Measurements from ENCODE around the gene GRIK1.
A peak's percentile ranks its signal among the peaks of the same experiment; 100 is the strongest.

GRIK1 gene

DNA sequence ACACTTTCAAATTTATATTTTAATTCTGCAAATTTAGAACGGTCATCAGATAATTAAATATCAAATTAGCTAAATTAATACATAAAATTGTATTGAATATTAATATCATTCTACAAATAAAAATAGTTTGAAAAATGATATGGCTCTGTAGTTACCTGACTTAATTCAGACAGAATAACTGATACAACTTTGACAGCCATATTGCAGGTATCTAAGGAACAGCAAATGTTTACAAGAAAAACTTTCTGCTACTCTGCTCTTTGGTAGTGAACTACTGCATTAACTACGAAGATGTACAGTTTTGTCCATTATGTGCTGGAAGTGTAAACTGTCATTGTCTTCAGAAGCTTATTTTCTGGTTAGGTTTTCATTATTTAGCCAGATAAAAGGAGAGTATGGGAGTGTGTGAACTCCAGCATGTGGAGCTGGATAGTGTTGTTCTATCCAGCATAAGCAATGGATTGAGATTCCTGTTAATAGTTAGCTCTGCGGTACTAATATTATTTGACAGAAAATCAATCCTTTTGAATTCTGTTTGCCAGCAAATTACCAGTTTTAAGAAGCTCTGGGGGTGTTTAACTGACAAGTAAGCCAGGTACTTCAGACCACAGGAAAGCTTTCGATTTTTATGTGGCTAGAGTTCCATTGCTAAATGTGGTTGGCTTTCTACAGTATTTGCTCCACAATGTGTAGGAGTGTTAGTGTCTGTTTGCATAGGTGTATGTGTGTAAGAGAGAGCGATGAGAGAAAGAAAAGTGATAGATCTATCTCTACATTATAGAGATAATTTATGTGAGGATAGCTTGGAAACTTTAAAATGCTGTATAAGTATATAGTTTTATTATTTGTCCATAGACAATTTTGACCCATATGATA lies 247.9 kb downstream of the GRIK1 start:
- H3K9me3 ChIP-seq (ENCODE audit: insufficient read depth, low read length, severe bottlenecking) = no peaks in the 10 kb centered on the region
- H3K79me2 ChIP-seq (ENCODE audit: insufficient read depth, low read length) = no peaks in the 10 kb centered on the region
- H3K4me1 ChIP-seq (ENCODE audit: insufficient read depth, low read length) = no peaks in the 10 kb centered on the region

DNA sequence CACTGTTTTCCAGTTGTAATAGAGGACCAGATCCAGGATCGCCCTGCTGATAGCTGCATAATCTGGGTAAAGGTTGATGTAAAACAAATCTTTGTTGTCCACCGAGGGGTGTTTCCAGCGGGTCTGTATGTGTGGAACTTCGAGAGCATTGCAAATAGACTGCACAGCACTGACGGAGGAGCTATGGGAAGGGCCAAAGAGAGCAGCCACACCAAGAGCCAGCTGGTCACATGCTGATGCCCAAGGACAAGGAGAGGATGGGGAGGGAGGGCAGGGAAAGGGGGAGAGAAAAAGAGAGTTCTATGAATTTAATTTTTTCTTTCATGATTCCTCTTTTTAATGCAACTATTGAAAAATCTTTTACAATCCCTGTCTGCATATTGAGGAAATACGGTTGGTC lies 250.0 kb downstream of the GRIK1 start:
- Histone ChIP-seq H3K79me2 (ENCODE audit: insufficient read depth, low read length) (no peaks in the 10 kb centered on the region), H3K27ac (ENCODE audit: low read length) (no peak overlapping the region), H3K9ac (ENCODE audit: low read depth, low read length) (no peak overlapping the region), H4K20me1 (ENCODE audit: insufficient read depth, low read length) (no peaks in the 10 kb centered on the region), H3K4me2 (ENCODE audit: insufficient read depth, low read length) (no peak overlapping the region), H3K9me3 (ENCODE audit: insufficient read depth, low read length, severe bottlenecking) (no peaks in the 10 kb centered on the region), H3K4me3 (ENCODE audit: low read depth in 1 of 2, low read length in 2 of 2) (no peak overlapping the region), H3K36me3 (ENCODE audit: insufficient read depth, low read length) (no peaks in the 10 kb centered on the region), H3K27me3 (ENCODE audit: insufficient read depth, low read length, poor library complexity) (no peaks in the 10 kb centered on the region), H3K4me1 (ENCODE audit: insufficient read depth, low read length) (no peaks in the 10 kb centered on the region), H2AFZ (ENCODE audit: low read depth, low read length) (no peak overlapping the region)
- no peak for TF ChIP-seq EZH2 (IDR thresholded peaks at IDR 0.05; ENCODE audit: borderline replicate concordance, low read depth, low read length, severe bottlenecking)
- TF ChIP-seq, protein P1, sequence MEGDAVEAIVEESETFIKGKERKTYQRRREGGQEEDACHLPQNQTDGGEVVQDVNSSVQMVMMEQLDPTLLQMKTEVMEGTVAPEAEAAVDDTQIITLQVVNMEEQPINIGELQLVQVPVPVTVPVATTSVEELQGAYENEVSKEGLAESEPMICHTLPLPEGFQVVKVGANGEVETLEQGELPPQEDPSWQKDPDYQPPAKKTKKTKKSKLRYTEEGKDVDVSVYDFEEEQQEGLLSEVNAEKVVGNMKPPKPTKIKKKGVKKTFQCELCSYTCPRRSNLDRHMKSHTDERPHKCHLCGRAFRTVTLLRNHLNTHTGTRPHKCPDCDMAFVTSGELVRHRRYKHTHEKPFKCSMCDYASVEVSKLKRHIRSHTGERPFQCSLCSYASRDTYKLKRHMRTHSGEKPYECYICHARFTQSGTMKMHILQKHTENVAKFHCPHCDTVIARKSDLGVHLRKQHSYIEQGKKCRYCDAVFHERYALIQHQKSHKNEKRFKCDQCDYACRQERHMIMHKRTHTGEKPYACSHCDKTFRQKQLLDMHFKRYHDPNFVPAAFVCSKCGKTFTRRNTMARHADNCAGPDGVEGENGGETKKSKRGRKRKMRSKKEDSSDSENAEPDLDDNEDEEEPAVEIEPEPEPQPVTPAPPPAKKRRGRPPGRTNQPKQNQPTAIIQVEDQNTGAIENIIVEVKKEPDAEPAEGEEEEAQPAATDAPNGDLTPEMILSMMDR (IDR thresholded peaks at IDR 0.05; ENCODE audit: borderline replicate concordance, extremely low read depth, low read length, poor library complexity, severe bottlenecking) = no peak
- DNase-seq = no peak
- ATAC-seq (ENCODE audit: insufficient read depth, low read depth) = no peak

More for the DNA sequence above, 247.9 kb downstream of the GRIK1 start:
- H3K4me3 ChIP-seq (ENCODE audit: low read depth in 1 of 2, low read length in 2 of 2) = no peak overlapping the region
- H2AFZ ChIP-seq (ENCODE audit: low read depth, low read length) = no peak overlapping the region
- 0 out of 3 replicates have a peak, but pooled peaks have one; percentile 42 for ATAC-seq (ENCODE audit: insufficient read depth, low read depth)
- DNase-seq = no peak
- no peak overlapping the region for H3K27ac ChIP-seq (ENCODE audit: low read length)
- no peaks in the 10 kb centered on the region for H3K36me3 ChIP-seq (ENCODE audit: insufficient read depth, low read length)
- TF ChIP-seq, protein P1 (IDR thresholded peaks at IDR 0.05; ENCODE audit: borderline replicate concordance, extremely low read depth, low read length, poor library complexity, severe bottlenecking) = no peak
- TF ChIP-seq EZH2 (IDR thresholded peaks at IDR 0.05; ENCODE audit: borderline replicate concordance, low read depth, low read length, severe bottlenecking) = no peak
- no peak overlapping the region for H3K9ac ChIP-seq (ENCODE audit: low read depth, low read length)
- H3K4me2 ChIP-seq (ENCODE audit: insufficient read depth, low read length) = no peak overlapping the region
- no peaks in the 10 kb centered on the region for H4K20me1 ChIP-seq (ENCODE audit: insufficient read depth, low read length)
- H3K27me3 ChIP-seq (ENCODE audit: insufficient read depth, low read length, poor library complexity) = no peaks in the 10 kb centered on the region

DNA sequence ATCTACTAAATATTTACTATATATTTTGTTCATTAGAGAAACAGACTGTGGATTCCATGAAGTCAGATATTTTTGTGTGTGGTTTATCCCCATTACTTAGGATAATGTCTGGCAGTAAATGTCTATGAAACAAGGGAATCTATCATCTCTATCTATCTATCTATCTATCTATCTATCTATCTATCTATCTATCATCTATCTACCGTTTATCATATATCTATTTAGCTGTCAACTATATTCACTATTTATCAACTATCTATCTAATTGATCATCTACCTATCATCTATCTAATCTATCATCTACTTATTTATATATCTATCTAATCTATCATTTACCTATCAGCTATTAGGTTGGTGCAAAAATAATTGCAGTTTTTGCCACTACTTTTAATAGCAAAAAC lies 255.7 kb downstream of the GRIK1 start:
- no peaks in the 10 kb centered on the region for H3K27me3 ChIP-seq (ENCODE audit: insufficient read depth, low read length, poor library complexity)
- H4K20me1 ChIP-seq (ENCODE audit: insufficient read depth, low read length) = no peaks in the 10 kb centered on the region
- no peak overlapping the region for H3K9ac ChIP-seq (ENCODE audit: low read depth, low read length)
- no peak overlapping the region for H2AFZ ChIP-seq (ENCODE audit: low read depth, low read length)
- H3K4me1 ChIP-seq (ENCODE audit: insufficient read depth, low read length) = no peaks in the 10 kb centered on the region
- no peaks in the 10 kb centered on the region for H3K79me2 ChIP-seq (ENCODE audit: insufficient read depth, low read length)
- TF ChIP-seq, protein P1 (IDR thresholded peaks at IDR 0.05; ENCODE audit: borderline replicate concordance, extremely low read depth, low read length, poor library complexity, severe bottlenecking) = no peak
- H3K9me3 ChIP-seq (ENCODE audit: insufficient read depth, low read length, severe bottlenecking) = no peaks in the 10 kb centered on the region
- H3K4me2 ChIP-seq (ENCODE audit: insufficient read depth, low read length) = no peak overlapping the region
- no peak overlapping the region for H3K4me3 ChIP-seq (ENCODE audit: low read depth in 1 of 2, low read length in 2 of 2)
- H3K27ac ChIP-seq (ENCODE audit: low read length) = no peak overlapping the region
- no peaks in the 10 kb centered on the region for H3K36me3 ChIP-seq (ENCODE audit: insufficient read depth, low read length)
- ATAC-seq (ENCODE audit: insufficient read depth, low read depth) = no peak
- no peak for DNase-seq
